Endothelial cell of umbilical vein (primary cell): Measurements from ENCODE around the gene MYO1H. TPM values are rescaled to one million over a fixed set of nuclear protein-coding genes. Genes with fewer than 3 reads are reported as not detected.

Experiments
- BruUV-seq: library from RNA; stranded (reverse); fragments of 400-500 nt; replicated peaks from 2 replicates; lab custom pipeline; 2021; lab: Mats Ljungman, UMichigan
- CTCF ChIA-PET: fragments of 300-600, 350-600 bp; sonication (Branson Sonifier 250); formaldehyde crosslinking; loops from one replicate; lab custom pipeline; 2021; ENCODE audit warnings: antibody characterized with exemption, inconsistent platforms; lab: Charles Lee
- POLR2A ChIA-PET: fragments of 300-600, 350-600 bp; sonication (Branson Sonifier 250); formaldehyde crosslinking; loops from one replicate; lab custom pipeline; 2021; ENCODE audit warnings: antibody characterized with exemption, inconsistent platforms; lab: Charles Lee
- DNase-seq: peaks from one replicate; pipeline ENCODE4 v3.0.0-alpha.2; 2011; ENCODE audit warnings: low read depth, low spot score
- FAIRE-seq: peaks from 2 replicates; lab custom pipeline; 2011; peaks lifted over from hg19 to GRCh38; lab: Jason Lieb, UNC
- H2AFZ ChIP-seq: 2 replicates; pipeline ENCODE4 v1.6.0; 2012; ENCODE audit warnings: low read depth, low read length, control low read depth, inconsistent platforms
- H3K27ac ChIP-seq: 2 replicates; pipeline ENCODE4 v1.5.1; 2011; ENCODE audit warnings: low read depth, mild to moderate bottlenecking, control low read depth, low read length, moderate library complexity; ENCODE audit not compliant: insufficient read depth
- H3K27me3 ChIP-seq, 2 experiments: 2 replicates each; pipeline versions ENCODE4 v1.6.0 to v1.6.1; 2011; ENCODE audit warnings: low read length in 2 of 2, mixed read lengths in 1 of 2; ENCODE audit not compliant: control insufficient read depth in 2 of 2, insufficient read depth in 2 of 2
- H3K36me3 ChIP-seq, 2 experiments: 2 replicates in 1 of 2; 3 replicates in 1 of 2; pipeline ENCODE4 v1.5.1; 2011; ENCODE audit warnings: low read length in 2 of 2, mild to moderate bottlenecking in 1 of 2, moderate library complexity in 1 of 2; ENCODE audit not compliant: control insufficient read depth in 2 of 2, insufficient read depth in 2 of 2; ENCODE audit errors: extremely low read depth in 1 of 2
- H3K4me1 ChIP-seq: 3 replicates; pipeline ENCODE4 v1.5.1; 2011; ENCODE audit warnings: mild to moderate bottlenecking, low read length; ENCODE audit not compliant: control insufficient read depth, insufficient read depth; ENCODE audit errors: extremely low read depth
- H3K4me2 ChIP-seq: 2 replicates; pipeline ENCODE4 v1.6.1; 2011; ENCODE audit warnings: low read length, control low read depth, mixed read lengths; ENCODE audit not compliant: insufficient read depth
- H3K4me3 ChIP-seq, 3 experiments: fragments of 200-600 bp in 1 of 3; sonication (generic), shearing (Covaris generic) in 1 of 3; replicated peaks in 1 of 3; 2 replicates each; pipeline ENCODE4 v1.5.1; 2011 to 2016; ENCODE audit warnings: control low read depth in 3 of 3, low read length in 3 of 3, mild to moderate bottlenecking in 2 of 3, inconsistent platforms in 1 of 3, low read depth in 1 of 3, moderate library complexity in 1 of 3; ENCODE audit not compliant: insufficient read depth in 1 of 3
- H3K79me2 ChIP-seq: 2 replicates; pipeline ENCODE4 v1.6.0; 2012; ENCODE audit warnings: low read length, inconsistent platforms; ENCODE audit not compliant: control insufficient read depth, insufficient read depth
- H3K9ac ChIP-seq: replicated peaks from 2 replicates; pipeline ENCODE3; 2011; ENCODE audit warnings: low read length, control low read depth; ENCODE audit not compliant: insufficient read depth; ENCODE audit errors: extremely low read depth
- H3K9me1 ChIP-seq: replicated peaks from 3 replicates; pipeline ENCODE4 v1.6.0; 2011; ENCODE audit warnings: mild to moderate bottlenecking, low read length; ENCODE audit not compliant: control insufficient read depth, insufficient read depth; ENCODE audit errors: extremely low read depth
- H3K9me3 ChIP-seq: replicated peaks from 2 replicates; pipeline ENCODE4 v1.5.1; 2012; ENCODE audit warnings: low read length, inconsistent platforms; ENCODE audit not compliant: control insufficient read depth, insufficient read depth
- H4K20me1 ChIP-seq: replicated peaks from 2 replicates; pipeline ENCODE3; 2011; ENCODE audit warnings: mild to moderate bottlenecking, low read length; ENCODE audit not compliant: control insufficient read depth, insufficient read depth; ENCODE audit errors: extremely low read depth
- CTCF ChIP-seq, 2 donors: IDR thresholded peaks; 1 replicate in 1 of 2; 2 replicates in 1 of 2; pipeline ENCODE4 v1.5.1; 2011; ENCODE audit warnings: low read length in 2 of 2, mild to moderate bottlenecking in 2 of 2, moderate library complexity in 2 of 2, control low read depth in 1 of 2, inconsistent platforms in 1 of 2, low read depth in 1 of 2; ENCODE audit not compliant: insufficient read depth in 1 of 2; ENCODE audit errors: extremely low read depth in 1 of 2
- EZH2 ChIP-seq: IDR thresholded peaks from 2 replicates; pipeline ENCODE4 v1.6.1; 2012; ENCODE audit warnings: borderline replicate concordance, low read depth, mild to moderate bottlenecking, moderate library complexity, low read length, inconsistent platforms; ENCODE audit not compliant: severe bottlenecking
- FOS ChIP-seq: IDR thresholded peaks from 2 replicates; pipeline ENCODE4 v1.6.1; 2011; ENCODE audit warnings: mild to moderate bottlenecking, low read length, moderate library complexity, borderline replicate concordance; ENCODE audit not compliant: insufficient read depth
- GATA2 ChIP-seq: IDR thresholded peaks from 2 replicates; pipeline ENCODE4 v1.7.0; 2011; ENCODE audit warnings: low read depth, mild to moderate bottlenecking, moderate library complexity, mixed read lengths, low read length; ENCODE audit not compliant: insufficient read length, insufficient read depth
- JUN ChIP-seq: IDR thresholded peaks from 2 replicates; pipeline ENCODE4 v1.6.1; 2011; ENCODE audit warnings: borderline replicate concordance, low read depth; ENCODE audit not compliant: insufficient read length, insufficient read depth
- MAX ChIP-seq: IDR thresholded peaks from 2 replicates; pipeline ENCODE4 v1.6.1; 2011; ENCODE audit not compliant: insufficient read depth, insufficient read length
- MYC ChIP-seq: IDR thresholded peaks from one replicate; pipeline ENCODE4 v1.6.1; 2011; ENCODE audit warnings: mild to moderate bottlenecking, low read depth, low read length
- POLR2A ChIP-seq: IDR thresholded peaks from 2 replicates; pipeline ENCODE4 v1.6.1; 2012; ENCODE audit warnings: low read depth, mild to moderate bottlenecking, control low read depth, low read length
- POLR2AphosphoS5 ChIP-seq: IDR thresholded peaks from 2 replicates; pipeline ENCODE4 v1.6.1; 2012; ENCODE audit warnings: low read depth, mild to moderate bottlenecking, control low read depth, low read length, moderate library complexity; ENCODE audit not compliant: insufficient read depth
- dilution Hi-C: fragments of 300-500 bp; cut with MboI; formaldehyde crosslinking; loops from one replicate; pipeline ENCODE4 v1.15.0; 2019; ENCODE audit warnings: low sequenced_read_pairs; ENCODE audit not compliant: extremely low pct_ligation_motif_present
- intact Hi-C: fragments of 100-400 bp; cut with micrococcal nuclease; formaldehyde crosslinking; loops from one replicate; pipeline ENCODE4 v1.10.0; 2022
- polyA plus RNA-seq, 4 experiments: library from polyadenylated mRNA; depleted of rRNA in 3 of 4; stranded (reverse) in 3 of 4; unstranded in 1 of 4; fragments of >200 nt; gene quantifications; 2 replicates each; pipeline versions ENCODE4 v1.2.1 to v1.2.3, GENCODE V29; 2011 to 2012; ENCODE audit warnings: missing spikeins in 1 of 4
- total RNA-seq: library from RNA; stranded (reverse); gene quantifications from 2 replicates; pipeline ENCODE4 v1.2.3, GENCODE V29; 2021

The MYO1H gene
- total and polyA plus RNA-seq, 2 donors (not counting 3 experiments of a cell fraction or from before 2014, with no cell fraction given), result not detected

- intact Hi-C loops, result no loop called here
- Histone ChIP-seq H4K20me1 (no peaks in the 10 kb centered on the region), H3K9me3 (no peaks in the 10 kb centered on the region), H3K4me2 (no peak overlapping the region), H2AFZ (no peak overlapping the region), H3K4me1 (no peaks in the 10 kb centered on the region), H3K79me2 (no peaks in the 10 kb centered on the region), H3K27me3 (no peaks in the 10 kb centered on the region), H3K4me3 (no peak overlapping the region), H3K36me3 (peaks cover 21 to 44% of the 10 kb centered on the region in 2 experiments), H3K9ac (no peak overlapping the region), H3K27ac (no peak overlapping the region), H3K9me1 (no peaks in the 10 kb centered on the region)
- dilution Hi-C loops, result no loop called here
- TF ChIP-seq MYC (no peak), CTCF (IDR thresholded peaks at IDR 0.05; ENCODE audit: extremely low read depth in 1 of 2, insufficient read depth in 1 of 2, low read depth in 1 of 2, low read length in 2 of 2) (no peak), JUN (no peak), EZH2 (no peak), GATA2 (no peak), POLR2AphosphoS5 (no peak), FOS (no peak), POLR2A (no peak), MAX (no peak)
- BruUV-seq, result no TSS peak
- ChIA-PET POLR2A (no interaction called here), CTCF (no interaction called here)
- DNase-seq (no peak), FAIRE-seq (no peak)
Measured at GRCh38 chr12:109489955-109490565, 142.4 kb downstream of the MYO1H start.
